PC-3 (cell line): ENCODE data around the gene PCCA. TPM values are rescaled to one million over a fixed set of nuclear protein-coding genes. Genes with fewer than 3 reads are reported as not detected.

Experiments used
- ATAC-seq: fragments of 200-7000 bp; cut with Tn5 transposase; 2 replicates; pipeline ENCODE4 v1.9.1; 2020; ENCODE audit warnings: mild to moderate bottlenecking, moderate library complexity
- BruUV-seq: library from RNA; stranded (reverse); fragments of 400-500 nt; replicated peaks from 2 replicates; lab custom pipeline; 2021; lab: Mats Ljungman, UMichigan
- CTCF ChIA-PET: fragments of 300-600 bp; sonication (Branson Sonifier 250); formaldehyde crosslinking; loops from one replicate; lab custom pipeline; 2022; ENCODE audit warnings: antibody characterized with exemption; lab: Charles Lee
- POLR2A ChIA-PET: fragments of 300-600 bp; sonication (Branson Sonifier 250); formaldehyde crosslinking; loops from one replicate; lab custom pipeline; 2022; ENCODE audit warnings: antibody characterized with exemption; ENCODE audit not compliant: unreplicated experiment; lab: Charles Lee
- DNase-seq: peaks from one replicate; pipeline ENCODE4 v3.0.0-alpha.2; 2015
- H2AFZ ChIP-seq: fragments of 300-600 bp; sonication (generic); 2 replicates; pipeline ENCODE4 v1.6.0; 2016; ENCODE audit warnings: antibody characterized with exemption, low read length
- H3F3A ChIP-seq: fragments of 300-600 bp; sonication (generic); one replicate; pipeline ENCODE4 v1.6.0; 2017; ENCODE audit warnings: antibody characterized with exemption, low read length, control low read depth, mild to moderate bottlenecking; ENCODE audit not compliant: unreplicated experiment
- H3K27ac ChIP-seq: fragments of 300-600 bp; sonication (generic); 2 replicates; pipeline ENCODE4 v1.5.1; 2016; ENCODE audit warnings: mild to moderate bottlenecking, low read length
- H3K27me3 ChIP-seq: fragments of 300-600 bp; sonication (generic); 2 replicates; pipeline ENCODE4 v1.6.1; 2016; ENCODE audit warnings: low read length, mixed read lengths
- H3K36me3 ChIP-seq: fragments of 300-600 bp; sonication (generic); 2 replicates; pipeline ENCODE4 v1.6.1; 2016; ENCODE audit warnings: low read depth, mixed run types, low read length, mixed read lengths
- H3K4me1 ChIP-seq: fragments of 300-600 bp; sonication (generic); 2 replicates; pipeline ENCODE4 v1.5.1; 2016; ENCODE audit warnings: low read length; ENCODE audit not compliant: insufficient read depth
- H3K4me2 ChIP-seq: fragments of 300-600 bp; sonication (generic); 2 replicates; pipeline ENCODE4 v1.6.0; 2016; ENCODE audit warnings: low read length
- H3K4me3 ChIP-seq: fragments of 300-600 bp; sonication (generic); 2 replicates; pipeline ENCODE4 v1.5.1; 2016; ENCODE audit warnings: mild to moderate bottlenecking, low read length, mixed read lengths
- H3K79me2 ChIP-seq: fragments of 300-600 bp; sonication (generic); 2 replicates; pipeline ENCODE4 v1.6.1; 2017; ENCODE audit warnings: low read length, mixed read lengths
- H3K9ac ChIP-seq: fragments of 300-600 bp; sonication (generic); 2 replicates; pipeline ENCODE4 v1.6.0; 2016; ENCODE audit warnings: mild to moderate bottlenecking, low read length
- H3K9me2 ChIP-seq: fragments of 300-600 bp; sonication (generic); replicated peaks from 2 replicates; pipeline ENCODE4 v1.6.1; 2016; ENCODE audit warnings: mixed run types, low read length, mixed read lengths
- H3K9me3 ChIP-seq: fragments of 300-600 bp; sonication (generic); 2 replicates; pipeline ENCODE4 v1.6.1; 2016; ENCODE audit warnings: low read length, mixed read lengths
- H4K20me1 ChIP-seq: fragments of 300-600 bp; sonication (generic); 2 replicates; pipeline ENCODE4 v1.6.1; 2016; ENCODE audit warnings: low read length, mixed read lengths
- CTCF ChIP-seq: fragments of 300-600 bp; sonication (generic); conservative IDR thresholded peaks from 2 replicates; pipeline ENCODE4 v1.5.1; 2017; ENCODE audit warnings: antibody characterized with exemption, low read depth, mild to moderate bottlenecking, low read length
- EZH2 ChIP-seq: fragments of 300-600 bp; sonication (generic); IDR thresholded peaks from one replicate; pipeline ENCODE4 v1.6.1; 2017; ENCODE audit warnings: antibody characterized with exemption, mild to moderate bottlenecking, low read length; ENCODE audit not compliant: unreplicated experiment
- EZH2phosphoT487 ChIP-seq: fragments of 300-600 bp; sonication (generic); IDR thresholded peaks from 2 replicates; pipeline ENCODE4 v1.6.1; 2018; ENCODE audit warnings: mild to moderate bottlenecking, antibody characterized with exemption, low read length, borderline replicate concordance
- intact Hi-C: fragments of 100-400 bp; cut with micrococcal nuclease; formaldehyde crosslinking; loops from 2 replicates; pipeline ENCODE4 v1.9.0; 2023
- total RNA-seq: library from RNA; depleted of rRNA; stranded (reverse); fragments of >200 nt; gene quantifications from 2 replicates; pipeline ENCODE4 v1.2.3, GENCODE V29; 2014

PCCA gene
- total RNA-seq, 1 experiment from 2014 or later, result 10.5 TPM

GRCh38 chr13:100520936-100521850 lies 432.3 kb downstream of the PCCA start:
- no TSS peak for BruUV-seq

GRCh38 chr13:100521851-100522617 lies 433.1 kb downstream of the PCCA start:
- TF ChIP-seq CTCF (no peak), EZH2phosphoT487 (no peak), EZH2 (no peak)
- DNase-seq, result no peak
- no peaks in the 10 kb centered on the region for H3K79me2 ChIP-seq
- no peak overlapping the region for H2AFZ ChIP-seq
- intact Hi-C loops, result no loop called here
- H3K36me3 ChIP-seq, result no peaks in the 10 kb centered on the region
- no peak overlapping the region for H3K4me3 ChIP-seq
- BruUV-seq, result no TSS peak
- no peak for ATAC-seq
- no peak overlapping the region for H3K27ac ChIP-seq
- CTCF ChIA-PET, result no interaction called here
- no peak overlapping the region for H3K4me2 ChIP-seq
- no peaks in the 10 kb centered on the region for H3K9me3 ChIP-seq
- H3K9me2 ChIP-seq, result no peaks in the 10 kb centered on the region
- no peaks in the 10 kb centered on the region for H3K4me1 ChIP-seq
- H4K20me1 ChIP-seq, result no peaks in the 10 kb centered on the region
- no peaks in the 10 kb centered on the region for H3F3A ChIP-seq
- POLR2A ChIA-PET, result no interaction called here
- H3K9ac ChIP-seq, result no peak overlapping the region
- H3K27me3 ChIP-seq, result no peaks in the 10 kb centered on the region

More at GRCh38 chr13:100520936-100521850, 432.3 kb downstream of the PCCA start:
- TF ChIP-seq EZH2 (no peak), CTCF (no peak), EZH2phosphoT487 (no peak)
- Histone ChIP-seq H3K36me3 (no peaks in the 10 kb centered on the region), H3K27ac (no peak overlapping the region), H3F3A (no peaks in the 10 kb centered on the region), H3K79me2 (no peaks in the 10 kb centered on the region), H3K9me2 (no peaks in the 10 kb centered on the region), H3K4me1 (no peaks in the 10 kb centered on the region), H2AFZ (no peak overlapping the region), H3K4me2 (no peak overlapping the region), H3K9me3 (no peaks in the 10 kb centered on the region), H3K4me3 (no peak overlapping the region), H3K27me3 (no peaks in the 10 kb centered on the region), H4K20me1 (no peaks in the 10 kb centered on the region), H3K9ac (no peak overlapping the region)
- intact Hi-C loops, result no loop called here
- CTCF ChIA-PET, result no interaction called here
- ATAC-seq (no peak), DNase-seq (no peak)
- POLR2A ChIA-PET, result no interaction called here
